ENCODE measurements around the gene HS3ST4. TPM values are rescaled to one million over a fixed set of nuclear protein-coding genes. Genes with fewer than 3 reads are reported as not detected.

Gene HS3ST4
- total and polyA plus RNA-seq, 2 donors (not counting 1 experiment from before 2014, with no cell fraction given) = not detected

- Histone ChIP-seq H3K36me3 (replicated peaks in 1 of 2; ENCODE audit: control extremely low read depth in 1 of 2, control insufficient read depth in 1 of 2, extremely low read depth in 1 of 2, insufficient read depth in 2 of 2, low read length in 1 of 2) (no peaks in the 10 kb centered on the region), H3K4me3 (ENCODE audit: control extremely low read depth in 1 of 5, extremely low read depth in 1 of 5, insufficient read depth in 1 of 5, low read depth in 2 of 5, low read length in 4 of 5) (no peak overlapping the region), H3K9ac (ENCODE audit: low read length) (no peak overlapping the region), H3K4me2 (replicated peaks; ENCODE audit: low read depth, low read length, poor library complexity, severe bottlenecking) (no peak overlapping the region), H3K9me3 (ENCODE audit: control extremely low read depth in 1 of 3, control insufficient read depth in 2 of 3, insufficient read depth in 1 of 3, low read length in 2 of 3) (no peaks in the 10 kb centered on the region), H2AFZ (ENCODE audit: insufficient read depth, low read depth, low read length, poor library complexity, severe bottlenecking) (no peak overlapping the region), H3K27ac (ENCODE audit: low read length in 2 of 2) (no peak overlapping the region), H3K79me2 (ENCODE audit: control insufficient read depth, insufficient read depth, low read length) (no peaks in the 10 kb centered on the region), H3K4me1 (ENCODE audit: control insufficient read depth in 2 of 2, insufficient read depth in 2 of 2, low read length in 2 of 2) (no peaks in the 10 kb centered on the region), H3K27me3 (replicated peaks in 1 of 4; ENCODE audit: control extremely low read depth in 1 of 4, control insufficient read depth in 3 of 4, insufficient read depth in 4 of 4, low read length in 3 of 4) (no peaks in the 10 kb centered on the region), H4K20me1 (ENCODE audit: control insufficient read depth, insufficient read depth, low read length, poor library complexity, severe bottlenecking) (no peaks in the 10 kb centered on the region)
- peaks cover 4% of the 10 kb centered on the region for H3K9me3 Mint-ChIP-seq (ENCODE audit: insufficient read depth)
- H3K27ac Mint-ChIP-seq = no peak overlapping the region
- TF ChIP-seq EZH2 (IDR thresholded peaks at IDR 0.05; ENCODE audit: borderline replicate concordance, insufficient read depth, low read depth, low read length, poor library complexity, severe bottlenecking) (no peak), CTCF (IDR thresholded peaks at IDR 0.05) (no peak)
- H3K4me1 Mint-ChIP-seq = no peaks in the 10 kb centered on the region
- ChIA-PET POLR2A (no interaction called here), CTCF (interaction anchor here (0.7 kb wide), 1 partner anchor 22 kb away, joined by 3 read pairs; no protein-coding TSS in a partner anchor)
- H3K27me3 Mint-ChIP-seq = peaks cover 6% of the 10 kb centered on the region
- ATAC-seq (ENCODE audit: low read depth) = no peak
- intact Hi-C loops (cut with micrococcal nuclease) = no loop called here
- no peak overlapping the region for H3K4me3 Mint-ChIP-seq
- DNase-seq = no peak
- WGBS (ENCODE audit: insufficient coverage) = 94% methylated on average over 4 of the region's 4 CpGs
Measured at GRCh38 chr16:25796239-25796638, 104.5 kb downstream of the HS3ST4 start.

DNA sequence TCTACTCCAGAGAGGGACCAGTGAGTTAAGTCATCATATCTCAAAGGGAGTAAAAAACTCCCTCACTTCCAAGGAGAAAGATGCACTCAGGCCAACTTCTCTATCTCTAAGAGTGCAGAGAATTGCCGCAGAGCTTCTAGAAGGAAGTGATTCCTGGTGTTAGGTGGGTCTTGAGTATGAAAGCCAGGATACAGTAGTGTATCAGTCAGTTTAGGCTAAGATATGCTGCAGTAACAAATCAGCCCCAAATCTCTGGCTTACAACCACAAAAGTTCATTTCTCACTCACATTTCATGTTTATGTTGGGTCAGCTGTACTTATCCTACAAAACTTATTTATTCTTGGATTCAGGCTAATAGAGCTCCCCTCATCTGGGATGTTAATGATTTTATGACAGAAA lies 106.3 kb downstream of the HS3ST4 start:
- no peak overlapping the region for H3K27ac ChIP-seq (ENCODE audit: low read length in 2 of 2)
- no peak for TF ChIP-seq EZH2 (IDR thresholded peaks at IDR 0.05; ENCODE audit: borderline replicate concordance, insufficient read depth, low read depth, low read length, poor library complexity, severe bottlenecking)
- no peak for TF ChIP-seq CTCF (IDR thresholded peaks at IDR 0.05)
- POLR2A ChIA-PET = no interaction called here
- H3K27me3 ChIP-seq (replicated peaks in 1 of 4; ENCODE audit: control extremely low read depth in 1 of 4, control insufficient read depth in 3 of 4, insufficient read depth in 4 of 4, low read length in 3 of 4) = no peaks in the 10 kb centered on the region
- H2AFZ ChIP-seq (ENCODE audit: insufficient read depth, low read depth, low read length, poor library complexity, severe bottlenecking) = no peak overlapping the region
- no peaks in the 10 kb centered on the region for H4K20me1 ChIP-seq (ENCODE audit: control insufficient read depth, insufficient read depth, low read length, poor library complexity, severe bottlenecking)
- no peaks in the 10 kb centered on the region for H3K9me3 ChIP-seq (ENCODE audit: control extremely low read depth in 1 of 3, control insufficient read depth in 2 of 3, insufficient read depth in 1 of 3, low read length in 2 of 3)
- intact Hi-C loops (cut with micrococcal nuclease) = no loop called here
- Mint-ChIP-seq H3K9me3 (ENCODE audit: insufficient read depth) (peaks cover 4% of the 10 kb centered on the region), H3K27me3 (peaks cover 6% of the 10 kb centered on the region), H3K27ac (no peak overlapping the region), H3K4me1 (no peaks in the 10 kb centered on the region), H3K4me3 (no peak overlapping the region)
- no peaks in the 10 kb centered on the region for H3K79me2 ChIP-seq (ENCODE audit: control insufficient read depth, insufficient read depth, low read length)
- no peak for ATAC-seq (ENCODE audit: low read depth)
- WGBS (ENCODE audit: insufficient coverage) = no CpG with 5 or more reads among the region's 1 CpG
- CTCF ChIA-PET = no interaction called here
- DNase-seq = no peak
- H3K4me1 ChIP-seq (ENCODE audit: control insufficient read depth in 2 of 2, insufficient read depth in 2 of 2, low read length in 2 of 2) = no peaks in the 10 kb centered on the region
- no peaks in the 10 kb centered on the region for H3K36me3 ChIP-seq (replicated peaks in 1 of 2; ENCODE audit: control extremely low read depth in 1 of 2, control insufficient read depth in 1 of 2, extremely low read depth in 1 of 2, insufficient read depth in 2 of 2, low read length in 1 of 2)
- no peak overlapping the region for H3K4me3 ChIP-seq (ENCODE audit: control extremely low read depth in 1 of 5, extremely low read depth in 1 of 5, insufficient read depth in 1 of 5, low read depth in 2 of 5, low read length in 4 of 5)
- H3K9ac ChIP-seq (ENCODE audit: low read length) = no peak overlapping the region
- no peak overlapping the region for H3K4me2 ChIP-seq (replicated peaks; ENCODE audit: low read depth, low read length, poor library complexity, severe bottlenecking)

Data from B cell (primary cell).